ENCODE measurements around the gene ATP5PD.
A peak's percentile ranks its signal among the peaks of the same experiment; 100 is the strongest.
"Not testable (repeated sequence)": the region's sequence is repeated elsewhere in the genome, so short reads cannot be mapped to it uniquely, and the experiment has no call there.

Gene ATP5PD

DNA sequence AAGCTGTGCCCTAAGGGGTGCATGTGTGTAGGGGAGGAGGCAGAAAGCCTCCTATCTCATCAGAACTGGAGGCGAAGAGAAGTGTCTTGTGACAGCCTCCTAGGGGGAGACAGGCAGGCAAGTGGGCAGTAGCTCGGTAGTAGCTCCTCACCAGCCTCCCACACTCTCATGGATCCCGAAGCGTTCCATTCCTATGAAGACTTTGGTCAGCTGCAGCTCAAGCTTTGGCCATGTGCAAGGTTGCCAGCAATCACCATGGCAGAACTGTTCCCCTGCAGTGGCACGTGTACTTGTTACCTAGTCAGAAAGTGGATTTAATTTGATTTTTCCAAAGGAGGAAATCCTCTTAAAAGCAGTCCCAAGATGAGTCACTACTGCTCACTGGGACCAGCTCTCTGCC is 27.6 kb downstream of the ATP5PD start:
- Histone ChIP-seq H3K4me1 (ENCODE audit: control insufficient read depth, insufficient read depth, low read length) (no peaks in the 10 kb centered on the region), H3K27me3 (ENCODE audit: control insufficient read depth, insufficient read depth, low read length) (no peaks in the 10 kb centered on the region), H3K9ac (ENCODE audit: low read length) (no peak overlapping the region), H3K36me3 (ENCODE audit: control insufficient read depth, insufficient read depth, low read length) (peaks cover 17% of the 10 kb centered on the region), H3K27ac (ENCODE audit: low read depth, low read length) (no peak overlapping the region), H3K4me3 (ENCODE audit: low read length) (no peak overlapping the region)

DNA sequence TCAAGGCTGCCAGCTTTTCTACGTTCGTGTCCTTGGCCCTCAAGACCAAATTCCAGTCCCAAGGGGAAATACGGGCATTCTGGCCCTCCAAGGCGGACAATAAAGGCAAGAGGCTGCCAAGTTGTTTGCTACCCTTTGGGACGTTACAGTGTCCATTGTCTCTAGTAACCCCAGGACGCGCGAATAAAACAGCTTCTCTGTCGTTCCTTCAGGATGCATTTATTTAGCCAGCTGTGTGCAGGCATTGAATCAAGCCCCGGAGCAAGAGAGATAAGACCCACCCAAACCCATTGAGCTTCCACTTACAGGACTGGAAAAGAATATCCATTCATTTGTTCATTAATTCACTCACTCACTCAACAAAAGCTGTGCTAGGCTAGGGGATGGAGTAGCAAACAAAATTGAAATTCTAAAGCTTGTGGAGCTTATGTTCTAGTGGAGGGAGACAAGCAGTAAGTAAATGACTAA is 33.6 kb downstream of the ATP5PD start:
- H3K9ac ChIP-seq (ENCODE audit: low read length), result peak overlapping the region; percentile 56
- no peaks in the 10 kb centered on the region for H3K36me3 ChIP-seq (ENCODE audit: control insufficient read depth, insufficient read depth, low read length)
- peaks cover 15% of the 10 kb centered on the region for H3K4me1 ChIP-seq (ENCODE audit: control insufficient read depth, insufficient read depth, low read length)
- H3K27ac ChIP-seq (ENCODE audit: low read depth, low read length), result peak overlapping the region; percentile 92
- H3K4me3 ChIP-seq (ENCODE audit: low read length), result peak overlapping the region; percentile 75
- no peaks in the 10 kb centered on the region for H3K27me3 ChIP-seq (ENCODE audit: control insufficient read depth, insufficient read depth, low read length)

DNA sequence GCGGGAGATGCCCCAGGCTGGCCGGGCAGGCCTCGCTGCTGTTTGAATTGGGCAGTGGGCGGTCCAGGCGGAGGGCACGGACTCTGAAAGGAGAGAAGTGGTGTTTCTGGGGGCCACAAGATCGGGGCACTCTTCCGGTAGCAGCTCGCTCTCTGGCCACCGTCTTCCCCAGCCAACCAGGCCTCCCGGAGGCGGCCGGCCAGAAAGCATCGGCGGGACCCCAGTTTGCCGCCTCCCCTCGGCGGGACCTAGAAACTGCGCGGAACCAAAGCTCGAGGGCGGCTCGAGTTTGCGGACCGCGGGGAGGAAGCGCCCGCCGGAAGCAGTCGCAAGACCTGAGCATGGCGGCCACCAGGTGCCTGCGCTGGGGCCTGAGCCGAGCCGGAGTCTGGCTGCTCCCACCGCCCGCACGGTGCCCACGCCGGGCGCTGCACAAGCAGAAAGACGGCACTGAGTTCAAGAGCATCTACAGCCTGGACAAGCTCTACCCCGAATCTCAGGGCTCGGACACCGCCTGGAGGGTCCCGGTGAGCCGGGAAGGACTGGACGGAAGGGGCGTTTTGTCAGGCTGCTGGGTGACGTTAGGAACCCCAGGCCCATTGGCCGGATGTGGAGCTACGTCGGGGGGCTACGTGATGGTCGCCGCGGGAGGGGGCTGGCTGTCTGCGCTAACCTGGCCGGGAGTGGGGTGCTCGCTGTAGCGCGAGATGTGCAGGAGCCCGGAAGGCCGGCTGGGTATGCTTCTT is 34.2 kb downstream of the ATP5PD start, which contains the start of gene MRPL58:
TSS of gene MRPL58 (plus strand) at position 325 of the 746 bp plus-strand sequence. CDS start at position 342, 17 bp downstream.
- Histone ChIP-seq H3K4me1 (ENCODE audit: control insufficient read depth, insufficient read depth, low read length) (peaks cover 15% of the 10 kb centered on the region), H3K36me3 (ENCODE audit: control insufficient read depth, insufficient read depth, low read length) (no peaks in the 10 kb centered on the region), H3K4me3 (ENCODE audit: low read length) (peak within 1 kb of the TSS; percentile 75), H3K27ac (ENCODE audit: low read depth, low read length) (peak within 1 kb of the TSS; percentile 92), H3K27me3 (ENCODE audit: control insufficient read depth, insufficient read depth, low read length) (no peaks in the 10 kb centered on the region), H3K9ac (ENCODE audit: low read length) (peak within 1 kb of the TSS; percentile 64)

DNA sequence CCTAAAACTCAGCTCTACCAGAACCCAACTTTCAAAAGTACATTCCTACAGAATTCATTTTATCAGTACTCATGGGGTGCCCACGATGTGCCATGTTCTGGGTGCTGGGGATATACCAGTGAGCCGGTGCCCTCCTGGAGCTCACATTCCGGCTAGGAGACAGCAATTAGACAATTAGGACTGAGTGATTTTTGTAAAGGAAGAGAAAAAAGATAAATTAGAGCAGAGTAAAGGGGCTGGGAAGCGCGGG is 34.7 kb downstream of the ATP5PD start:
- Histone ChIP-seq H3K9ac (ENCODE audit: low read length) (peak overlapping the region; percentile 64), H3K36me3 (ENCODE audit: control insufficient read depth, insufficient read depth, low read length) (no peaks in the 10 kb centered on the region), H3K27me3 (ENCODE audit: control insufficient read depth, insufficient read depth, low read length) (no peaks in the 10 kb centered on the region), H3K4me1 (ENCODE audit: control insufficient read depth, insufficient read depth, low read length) (peaks cover 15% of the 10 kb centered on the region), H3K27ac (ENCODE audit: low read depth, low read length) (peak overlapping the region; percentile 92), H3K4me3 (ENCODE audit: low read length) (peak overlapping the region; percentile 75)

DNA sequence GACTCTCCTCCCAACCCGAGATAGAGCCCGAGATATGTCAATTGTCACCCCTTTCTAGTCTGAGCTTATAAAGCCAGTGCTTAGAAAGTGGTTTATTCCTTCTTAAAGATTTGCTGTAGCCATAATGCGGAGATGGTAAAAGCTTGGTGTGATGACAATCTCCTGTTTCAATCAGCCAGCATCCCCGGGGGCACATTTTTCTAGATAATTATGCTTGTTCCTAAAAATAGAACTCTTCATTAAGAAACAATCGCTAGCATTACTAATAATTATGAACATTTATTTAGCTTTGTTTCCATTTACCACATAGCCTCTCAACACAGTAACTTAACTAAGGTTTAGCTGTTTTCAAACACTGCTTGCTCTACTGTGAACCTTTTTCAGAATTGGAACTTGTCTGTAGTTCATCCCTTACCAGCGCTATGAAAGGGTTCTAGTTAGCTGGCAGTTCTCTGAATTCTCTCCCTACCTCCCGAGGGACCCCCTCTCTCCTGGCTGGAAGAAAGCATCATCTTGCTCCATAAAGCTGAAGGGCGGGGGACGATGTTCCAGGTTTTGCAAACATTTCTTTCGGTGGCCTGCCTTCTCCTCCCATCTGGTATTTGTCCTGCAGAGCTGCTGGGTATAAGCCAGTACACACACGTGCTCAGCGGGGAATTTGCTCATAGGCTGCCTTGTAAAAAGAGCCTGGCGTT is 35.2 kb downstream of the ATP5PD start:
- no peaks in the 10 kb centered on the region for H3K27me3 ChIP-seq (ENCODE audit: control insufficient read depth, insufficient read depth, low read length)
- H3K4me1 ChIP-seq (ENCODE audit: control insufficient read depth, insufficient read depth, low read length), result peaks cover 15% of the 10 kb centered on the region
- peak overlapping the region; percentile 75 for H3K4me3 ChIP-seq (ENCODE audit: low read length)
- peak overlapping the region; percentile 92 for H3K27ac ChIP-seq (ENCODE audit: low read depth, low read length)
- H3K36me3 ChIP-seq (ENCODE audit: control insufficient read depth, insufficient read depth, low read length), result no peaks in the 10 kb centered on the region
- no peak overlapping the region for H3K9ac ChIP-seq (ENCODE audit: low read length)

DNA sequence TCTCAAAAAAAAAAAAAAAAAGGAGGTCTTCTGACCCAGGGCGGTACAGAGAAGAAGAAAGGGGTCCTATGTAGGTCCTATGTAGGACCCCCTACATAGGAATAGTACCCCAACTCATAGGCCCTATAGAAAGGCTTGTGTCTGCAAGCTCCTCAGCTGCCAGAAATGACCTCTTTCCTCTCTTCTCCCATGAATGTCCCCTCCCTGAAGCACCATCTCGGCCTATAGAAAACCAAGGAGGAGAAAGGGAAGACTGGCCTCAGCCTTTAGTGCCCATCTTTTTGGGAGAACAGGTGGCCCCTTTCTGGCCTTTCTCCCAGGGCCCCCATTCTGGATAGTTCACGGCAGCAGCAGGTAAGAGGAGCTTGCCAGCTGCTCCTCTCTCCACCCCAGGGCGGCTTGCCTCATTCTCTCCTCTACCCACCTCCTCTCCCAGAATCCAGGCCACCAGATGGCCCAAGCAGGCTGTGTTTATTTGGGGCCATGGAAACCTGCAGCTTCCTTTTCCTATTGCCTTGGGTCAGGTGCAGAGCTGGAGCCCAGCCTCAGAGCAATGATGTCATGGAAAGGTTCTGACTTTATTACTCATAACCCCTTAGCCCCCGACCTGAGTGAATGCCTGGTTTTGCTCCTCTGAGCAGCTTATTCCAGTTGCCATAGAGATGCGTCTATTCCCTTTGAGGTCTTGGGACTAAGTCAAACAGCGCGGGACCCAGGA is 35.9 kb downstream of the ATP5PD start:
- Histone ChIP-seq H3K36me3 (ENCODE audit: control insufficient read depth, insufficient read depth, low read length) (no peaks in the 10 kb centered on the region), H3K4me1 (ENCODE audit: control insufficient read depth, insufficient read depth, low read length) (peaks cover 15% of the 10 kb centered on the region), H3K9ac (ENCODE audit: low read length) (no peak overlapping the region), H3K27ac (ENCODE audit: low read depth, low read length) (peak overlapping the region; percentile 92), H3K27me3 (ENCODE audit: control insufficient read depth, insufficient read depth, low read length) (no peaks in the 10 kb centered on the region), H3K4me3 (ENCODE audit: low read length) (no peak overlapping the region)

DNA sequence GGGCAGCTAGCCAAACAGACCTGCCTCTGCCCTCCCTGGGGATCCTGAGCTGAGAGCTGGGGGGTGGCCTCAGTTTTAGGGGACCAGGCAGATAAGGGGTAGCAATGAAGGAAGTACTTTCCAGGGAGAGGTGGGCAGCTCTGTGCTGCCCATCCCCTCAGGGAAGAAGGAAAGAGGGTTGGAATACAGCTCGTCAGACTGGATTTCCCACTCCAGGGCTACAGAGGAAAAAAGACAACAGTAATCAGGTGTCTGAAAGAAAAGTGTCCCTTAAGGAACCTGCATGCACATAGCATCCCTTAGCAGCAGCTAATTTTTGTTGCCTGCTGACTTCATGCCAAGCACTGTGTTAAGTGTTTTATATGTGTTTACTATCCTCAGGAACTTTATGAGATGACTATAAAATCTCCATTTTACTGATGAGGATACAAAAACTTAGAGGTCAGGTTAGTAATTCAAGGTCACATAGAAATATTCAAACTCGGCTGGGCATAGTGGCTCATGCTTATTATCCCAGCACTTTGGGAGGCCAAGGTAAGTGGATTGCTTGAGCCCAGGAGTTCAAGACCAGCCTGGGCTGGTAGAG is 37.5 kb downstream of the ATP5PD start:
- Histone ChIP-seq H3K4me1 (ENCODE audit: control insufficient read depth, insufficient read depth, low read length) (peaks cover 15% of the 10 kb centered on the region), H3K27me3 (ENCODE audit: control insufficient read depth, insufficient read depth, low read length) (no peaks in the 10 kb centered on the region), H3K27ac (ENCODE audit: low read depth, low read length) (no peak overlapping the region), H3K4me3 (ENCODE audit: low read length) (no peak overlapping the region), H3K9ac (ENCODE audit: low read length) (no peak overlapping the region), H3K36me3 (ENCODE audit: control insufficient read depth, insufficient read depth, low read length) (no peaks in the 10 kb centered on the region)

DNA sequence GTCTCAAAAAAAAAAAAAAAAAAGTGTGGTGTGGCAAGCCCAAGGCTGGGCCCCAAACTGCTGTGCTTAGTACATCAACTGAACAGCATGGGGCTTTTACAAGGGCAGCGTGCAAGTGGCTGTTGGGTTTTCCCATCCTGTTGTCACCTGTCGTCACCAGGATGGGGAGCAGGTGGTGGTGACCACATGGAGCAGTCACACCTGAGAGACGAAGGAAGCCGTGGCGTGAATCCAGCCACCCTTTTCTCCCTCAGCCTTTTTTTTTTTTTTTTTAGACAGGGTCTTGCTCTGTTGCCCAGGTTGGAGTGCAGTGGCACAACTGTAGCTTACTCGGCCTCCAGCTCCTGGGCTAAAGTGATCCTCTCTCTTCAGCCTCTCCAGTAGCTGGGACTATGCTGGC is 38.4 kb downstream of the ATP5PD start:
- no peaks in the 10 kb centered on the region for H3K27me3 ChIP-seq (ENCODE audit: control insufficient read depth, insufficient read depth, low read length)
- no peak overlapping the region for H3K4me3 ChIP-seq (ENCODE audit: low read length)
- no peaks in the 10 kb centered on the region for H3K36me3 ChIP-seq (ENCODE audit: control insufficient read depth, insufficient read depth, low read length)
- no peak overlapping the region for H3K9ac ChIP-seq (ENCODE audit: low read length)
- no peak overlapping the region for H3K27ac ChIP-seq (ENCODE audit: low read depth, low read length)
- H3K4me1 ChIP-seq (ENCODE audit: control insufficient read depth, insufficient read depth, low read length), result peaks cover 11% of the 10 kb centered on the region

DNA sequence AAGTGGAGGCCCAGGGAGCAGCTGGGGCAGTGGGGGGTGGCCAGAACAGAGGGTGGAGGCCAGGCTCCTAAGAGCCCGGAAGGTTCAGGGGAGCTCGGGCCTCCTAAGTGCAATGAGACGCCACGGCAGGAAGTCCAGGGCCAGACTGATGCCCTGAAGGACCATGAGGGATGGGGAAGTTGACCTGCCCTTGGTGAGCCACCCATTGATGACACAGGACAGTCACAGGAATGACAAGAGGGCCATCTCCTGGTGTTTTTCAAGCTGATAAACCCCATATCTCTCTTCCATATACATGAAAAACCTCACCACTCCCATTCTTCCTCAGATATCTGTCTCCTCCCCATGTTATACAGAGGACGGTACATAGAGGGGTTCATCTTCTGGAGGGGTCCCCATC is 40.1 kb downstream of the ATP5PD start:
- Histone ChIP-seq H3K4me1 (ENCODE audit: control insufficient read depth, insufficient read depth, low read length) (peaks cover 9% of the 10 kb centered on the region), H3K36me3 (ENCODE audit: control insufficient read depth, insufficient read depth, low read length) (peaks cover 10% of the 10 kb centered on the region), H3K27ac (ENCODE audit: low read depth, low read length) (no peak overlapping the region), H3K4me3 (ENCODE audit: low read length) (no peak overlapping the region), H3K27me3 (ENCODE audit: control insufficient read depth, insufficient read depth, low read length) (no peaks in the 10 kb centered on the region), H3K9ac (ENCODE audit: low read length) (no peak overlapping the region)

DNA sequence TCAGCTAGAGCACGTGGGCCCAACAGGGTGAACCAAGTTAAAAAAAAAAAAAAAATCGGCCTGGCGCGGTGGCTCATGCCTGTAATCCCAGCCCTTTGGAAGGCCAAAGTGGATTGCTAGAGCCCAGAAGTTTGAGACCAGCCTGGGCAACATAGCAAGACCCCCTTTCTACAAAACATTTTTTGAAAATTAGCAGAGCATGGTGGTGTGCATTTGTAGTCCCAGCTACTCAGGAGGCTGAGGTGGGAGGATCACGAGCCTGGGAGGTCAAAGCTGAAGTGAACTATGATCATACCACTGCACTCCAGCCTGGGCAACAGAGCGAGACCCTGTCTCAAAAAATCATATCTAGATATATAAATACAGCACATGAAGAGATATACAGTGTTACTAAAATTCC is 40.7 kb downstream of the ATP5PD start:
- H3K27ac ChIP-seq (ENCODE audit: low read depth, low read length); H3K4me3 ChIP-seq (ENCODE audit: low read length); H3K27me3 ChIP-seq (ENCODE audit: control insufficient read depth, insufficient read depth, low read length); H3K4me1 ChIP-seq (ENCODE audit: control insufficient read depth, insufficient read depth, low read length); H3K9ac ChIP-seq (ENCODE audit: low read length): not testable (repeated sequence)
- peaks cover 10% of the 10 kb centered on the region for H3K36me3 ChIP-seq (ENCODE audit: control insufficient read depth, insufficient read depth, low read length)

DNA sequence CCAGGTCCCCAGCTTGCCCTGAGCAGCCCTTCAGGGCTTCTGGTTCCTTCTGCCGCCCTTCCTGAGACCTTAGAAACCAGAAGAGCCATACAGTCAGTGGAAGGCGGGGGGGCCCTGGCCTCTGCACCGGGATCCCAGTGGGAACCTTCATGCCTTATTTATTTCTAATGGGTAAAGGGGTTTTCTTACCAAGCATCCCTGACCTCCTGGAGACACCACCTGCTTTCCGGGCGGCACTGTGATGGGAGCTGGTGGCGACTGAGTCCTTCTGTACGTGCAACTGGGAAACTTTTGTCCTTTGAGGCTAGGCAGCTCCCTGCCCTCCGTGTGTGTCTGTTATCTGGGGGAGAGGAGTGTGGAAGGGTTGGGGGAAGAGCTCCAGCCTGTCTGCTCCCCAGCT is 41.5 kb downstream of the ATP5PD start:
- Histone ChIP-seq H3K27me3 (ENCODE audit: control insufficient read depth, insufficient read depth, low read length) (no peaks in the 10 kb centered on the region), H3K4me3 (ENCODE audit: low read length) (no peak overlapping the region), H3K36me3 (ENCODE audit: control insufficient read depth, insufficient read depth, low read length) (peaks cover 10% of the 10 kb centered on the region), H3K9ac (ENCODE audit: low read length) (no peak overlapping the region), H3K27ac (ENCODE audit: low read depth, low read length) (no peak overlapping the region), H3K4me1 (ENCODE audit: control insufficient read depth, insufficient read depth, low read length) (no peaks in the 10 kb centered on the region)

DNA sequence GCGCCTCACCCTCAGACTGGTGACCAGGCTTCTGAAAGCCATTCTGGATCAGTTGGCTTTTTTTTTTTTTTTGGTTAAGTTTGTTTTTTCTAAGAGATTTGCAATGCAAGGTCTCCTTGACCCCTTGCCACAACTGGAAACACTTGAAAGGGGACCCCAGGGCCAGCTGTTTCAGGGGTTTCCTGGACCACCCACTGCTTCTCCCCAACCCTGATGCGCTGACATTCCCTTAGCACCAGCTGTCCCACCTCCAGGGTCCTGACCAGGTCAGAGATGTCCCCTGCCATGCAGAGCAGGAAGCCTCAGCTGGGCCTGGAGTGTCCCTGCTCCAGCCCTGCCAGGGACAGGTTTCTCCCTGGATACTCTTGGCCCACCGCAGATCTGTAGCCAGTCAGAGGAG is 42.4 kb downstream of the ATP5PD start:
- H3K36me3 ChIP-seq (ENCODE audit: control insufficient read depth, insufficient read depth, low read length), result peaks cover 10% of the 10 kb centered on the region
- H3K9ac ChIP-seq (ENCODE audit: low read length), result no peak overlapping the region
- H3K27ac ChIP-seq (ENCODE audit: low read depth, low read length), result no peak overlapping the region
- H3K4me3 ChIP-seq (ENCODE audit: low read length), result no peak overlapping the region
- H3K27me3 ChIP-seq (ENCODE audit: control insufficient read depth, insufficient read depth, low read length), result no peaks in the 10 kb centered on the region
- H3K4me1 ChIP-seq (ENCODE audit: control insufficient read depth, insufficient read depth, low read length), result no peaks in the 10 kb centered on the region
